NOMO-1 treated with DMSO at 0.1 percent for 48 hours (cell line): ENCODE results near the gene ZKSCAN7.
"Not testable (repeated sequence)": the region's sequence is repeated elsewhere in the genome, so short reads cannot be mapped to it uniquely, and the experiment has no call there.

Experiments used
- DNase-seq: peaks from one replicate; lab custom pipeline; 2025; ENCODE audit not compliant: unreplicated experiment; lab: John Stamatoyannopoulos, UW

Gene ZKSCAN7

DNA sequence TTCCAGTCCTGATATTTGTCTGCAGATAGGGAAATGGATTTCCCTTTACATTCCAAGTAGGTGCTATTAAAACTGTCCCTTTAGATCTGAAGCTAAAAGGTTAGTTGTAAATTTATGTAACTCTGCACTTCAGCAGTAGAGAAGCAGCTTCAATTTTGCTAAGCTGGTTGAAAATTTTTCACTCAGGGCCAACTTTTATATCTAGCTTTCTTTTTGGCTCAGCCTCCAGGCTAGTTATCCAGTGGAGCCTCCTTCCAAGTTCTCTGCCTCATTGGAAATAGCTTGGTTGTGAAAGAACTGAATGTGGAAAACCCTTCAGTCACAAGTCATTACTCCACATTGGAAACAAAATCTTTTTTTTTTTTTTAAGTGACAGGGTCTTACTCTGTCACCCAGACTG lies 21.6 kb downstream of the ZKSCAN7 start:
- DNase-seq: no peak

DNA sequence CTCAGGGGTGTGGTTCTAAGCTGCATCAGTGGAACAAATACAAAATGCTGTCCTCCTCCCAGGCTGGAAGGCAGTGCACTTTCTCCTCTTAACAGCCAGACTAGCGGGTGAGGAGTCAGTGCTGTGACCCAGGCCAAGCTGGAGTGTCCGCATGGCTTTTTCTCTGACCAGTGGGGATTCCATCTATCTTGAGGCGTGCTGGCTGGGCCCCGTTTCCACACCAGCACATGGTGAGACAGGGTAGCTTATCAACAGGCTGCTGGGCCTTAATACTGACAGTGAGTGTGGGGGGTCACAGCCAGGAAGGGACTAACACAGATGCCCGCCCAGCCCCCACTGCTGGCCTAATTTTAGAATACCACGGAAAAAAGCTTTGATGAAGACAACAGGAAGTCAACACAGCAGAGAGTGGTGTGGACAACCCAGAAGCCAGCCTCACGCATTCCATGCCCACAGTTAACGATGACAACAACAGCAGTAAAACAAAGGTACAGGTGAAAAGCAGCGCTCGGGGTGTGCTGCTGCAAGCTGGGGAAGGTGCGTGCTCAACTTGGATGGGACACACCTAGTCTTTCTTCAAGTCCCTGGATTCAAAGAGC lies 22.5 kb downstream of the ZKSCAN7 start:
- DNase-seq: not testable (repeated sequence)

DNA sequence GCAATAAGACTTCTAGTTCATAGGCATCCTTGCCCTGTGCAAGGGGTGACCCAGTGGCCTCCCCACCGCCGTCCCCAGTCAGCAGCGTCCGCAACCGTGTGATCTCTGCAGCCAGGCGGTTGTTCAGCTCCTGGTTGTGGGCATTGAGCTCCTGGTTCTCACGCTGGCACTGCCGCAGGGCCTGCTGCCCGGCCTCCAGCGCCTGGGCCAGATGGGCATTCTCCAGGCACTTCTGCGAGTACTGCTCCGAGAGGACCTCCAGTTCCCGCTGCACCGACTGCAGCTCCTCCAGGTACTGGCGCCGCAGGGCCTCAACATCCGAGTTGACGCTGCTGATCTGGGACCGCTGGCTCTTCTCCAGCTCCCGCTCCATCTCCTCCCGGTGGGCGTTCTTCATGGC lies 23.3 kb downstream of the ZKSCAN7 start:
- DNase-seq: not testable (repeated sequence)

DNA sequence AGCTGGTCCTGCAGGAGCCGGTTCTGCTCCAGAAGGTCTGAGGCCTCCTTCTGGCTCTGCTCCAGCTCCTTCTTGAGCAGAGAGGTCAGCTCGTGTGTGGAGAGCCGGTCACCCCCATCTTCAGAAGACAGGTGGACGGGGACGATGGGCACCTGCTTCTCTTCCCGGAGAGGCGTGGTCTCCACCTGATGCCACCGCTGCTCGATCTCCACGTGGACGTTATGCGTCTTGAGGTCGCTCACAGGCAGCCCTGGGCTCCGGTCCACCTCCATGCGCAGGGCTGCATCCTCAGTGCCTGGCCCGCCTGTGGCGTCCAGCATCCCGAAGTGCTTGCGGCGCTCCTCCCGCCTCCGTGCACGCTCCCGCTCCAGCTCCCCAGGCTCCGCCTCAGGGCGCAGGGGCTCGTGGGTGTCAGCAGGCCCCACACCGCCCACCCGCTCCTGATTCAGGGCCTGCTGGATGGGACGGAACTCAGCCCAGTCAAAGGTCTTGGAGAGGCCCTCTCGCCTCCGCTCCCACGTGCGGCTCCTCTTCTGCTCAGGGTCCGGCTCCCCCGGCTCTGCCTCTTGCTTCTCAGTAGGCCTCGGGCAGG lies 24.0 kb downstream of the ZKSCAN7 start:
- DNase-seq: not testable (repeated sequence)

DNA sequence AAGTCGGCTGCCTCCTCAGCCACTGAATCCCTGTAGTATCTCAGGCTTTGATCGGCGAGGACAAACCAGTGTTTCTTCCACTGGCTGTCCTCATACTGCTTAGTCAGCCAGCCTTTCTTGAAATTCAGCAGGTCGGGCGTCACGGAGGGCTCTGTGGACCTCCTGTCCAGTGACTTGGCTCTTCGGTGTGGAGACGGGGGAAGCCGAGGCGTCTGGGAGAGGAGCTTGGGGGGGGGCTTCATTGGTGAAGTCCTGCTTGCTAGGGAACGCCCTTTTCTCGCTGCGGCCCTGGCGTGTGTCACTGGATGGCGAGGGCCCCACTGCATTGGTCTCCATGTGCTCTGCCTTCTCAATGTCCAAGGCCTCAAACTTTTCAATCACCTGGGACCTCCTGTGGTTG lies 24.8 kb downstream of the ZKSCAN7 start:
- DNase-seq: not testable (repeated sequence)

DNA sequence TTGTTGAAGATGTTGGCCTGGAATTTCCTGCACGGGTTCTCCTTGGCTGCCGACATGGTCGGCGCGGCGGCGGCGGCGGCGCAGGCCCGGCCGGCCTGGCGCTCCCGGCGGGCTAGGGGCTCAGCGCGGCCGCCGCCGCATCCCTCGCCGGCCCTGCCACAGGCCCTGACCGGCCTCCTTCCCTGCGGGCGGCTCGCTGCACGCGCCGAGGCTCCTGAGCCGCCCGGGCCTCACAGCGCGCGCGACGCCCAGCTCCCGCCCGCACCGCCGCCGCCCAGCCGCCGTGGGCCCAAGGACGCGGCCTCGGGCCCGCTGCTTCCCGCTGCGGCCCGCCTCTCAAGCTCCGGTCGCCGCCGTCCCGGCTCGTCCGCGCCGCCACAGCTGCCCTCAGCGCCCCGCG lies 26.0 kb downstream of the ZKSCAN7 start:
- not testable (repeated sequence) for DNase-seq

DNA sequence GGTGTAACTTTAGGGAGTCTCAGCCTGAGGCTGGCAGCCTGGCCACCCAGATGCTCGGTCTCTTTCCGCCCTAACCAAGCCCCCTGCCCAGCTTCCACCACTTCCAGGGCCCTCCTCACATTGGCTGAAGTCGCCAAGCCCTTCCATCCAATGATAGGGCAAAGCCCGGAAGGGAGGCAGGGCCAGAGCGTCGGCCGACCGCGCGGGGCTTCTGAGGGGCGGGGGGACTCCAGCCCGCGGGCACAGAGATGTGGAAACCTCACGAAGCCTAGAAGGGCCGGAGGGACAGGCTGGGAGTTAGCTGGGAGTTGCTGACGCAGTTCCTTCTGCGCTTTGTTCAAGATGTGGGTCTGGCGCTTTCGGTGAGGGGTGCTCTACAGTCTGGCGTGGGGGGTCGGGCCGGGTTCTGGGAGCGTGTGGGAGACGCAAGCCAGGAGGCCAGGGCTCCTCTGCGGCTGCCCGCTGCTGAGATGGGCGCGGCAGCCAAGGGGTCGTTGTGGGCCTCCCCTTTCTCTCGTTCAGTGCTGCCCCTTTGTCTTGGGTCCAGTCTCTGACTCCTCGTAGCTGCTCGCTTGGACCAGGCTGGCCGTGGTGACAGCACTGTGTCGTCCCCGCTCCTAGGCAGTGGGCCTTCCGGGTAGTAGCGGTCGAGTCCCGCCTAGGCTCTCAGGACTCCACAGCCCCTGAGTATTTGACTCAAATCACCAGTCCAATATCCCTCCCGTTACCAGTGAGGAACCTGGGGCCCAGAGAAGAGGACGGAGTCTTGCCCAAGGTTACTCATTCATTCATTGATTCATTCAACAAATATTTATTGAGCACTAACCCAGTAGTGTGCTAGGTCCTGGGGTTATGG lies 29.9 kb downstream of the ZKSCAN7 start, which contains the start of gene ZNF660:
TSS of gene ZNF660 (plus strand) at position 319 of the 856 bp plus-strand sequence. CDS start 9,230 bp downstream, outside the sequence.
- no peak for DNase-seq

DNA sequence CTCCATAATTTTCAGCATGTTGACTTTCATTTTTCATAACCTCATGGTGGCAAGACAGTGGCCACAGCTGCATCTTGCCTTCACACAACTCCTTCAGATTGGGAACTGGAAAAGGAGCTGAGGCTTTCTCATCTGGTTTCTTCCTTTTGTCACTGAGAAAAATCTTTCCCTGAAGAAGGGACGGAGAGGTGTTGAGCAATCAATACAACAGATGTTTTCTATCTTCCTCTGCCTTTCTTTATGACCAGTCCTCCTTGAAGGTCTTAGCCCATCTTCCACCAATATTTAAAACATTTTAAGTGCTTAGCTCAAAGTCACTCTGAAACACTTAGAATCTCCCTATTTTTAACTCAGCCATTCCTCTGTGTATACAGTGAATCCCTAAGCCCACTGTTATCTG lies 41.6 kb downstream of the ZKSCAN7 start:
- DNase-seq: no peak

DNA sequence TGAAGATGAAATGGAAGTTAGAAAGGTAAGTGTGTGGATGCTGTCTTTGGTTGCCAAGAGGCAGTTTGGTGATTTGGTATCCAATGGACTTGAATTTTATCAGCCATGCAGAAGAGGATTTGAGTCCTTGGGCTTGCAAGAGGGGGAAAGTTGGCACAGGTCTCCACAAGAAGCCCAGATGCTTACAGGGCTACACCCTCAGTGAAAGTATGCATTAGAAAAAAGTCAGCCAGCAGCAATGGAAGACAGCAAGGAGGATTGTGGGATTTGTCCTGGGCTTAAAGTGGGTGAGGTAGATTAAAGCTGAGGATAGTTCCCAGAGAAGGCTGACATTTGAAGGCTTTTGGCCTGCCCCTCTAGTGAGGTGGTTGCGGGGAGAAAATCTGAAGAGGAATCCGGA lies 46.8 kb downstream of the ZKSCAN7 start:
- DNase-seq: no peak

DNA sequence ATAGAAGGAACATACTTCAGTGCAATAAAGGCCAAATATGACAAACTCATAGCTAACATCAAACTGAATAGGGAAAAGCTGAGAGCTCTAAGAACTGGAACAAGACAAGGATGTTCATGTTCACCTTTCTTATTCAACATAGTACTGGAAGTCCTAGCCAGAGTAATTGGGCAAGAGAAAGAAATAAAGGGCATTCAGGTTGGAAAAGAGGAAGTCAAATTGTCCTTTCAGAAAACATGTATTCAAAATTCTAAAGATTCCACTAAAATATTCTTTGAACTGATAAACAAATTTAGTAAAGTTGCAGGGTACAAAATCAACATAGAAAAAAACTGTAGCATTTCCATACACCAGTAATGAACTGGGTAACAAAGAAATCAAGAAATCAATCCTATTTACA lies 57.7 kb downstream of the ZKSCAN7 start:
- peak; percentile 7 for DNase-seq
